DND-41 (cell line): ENCODE measurements around the gene SULF2.

ENCODE experiments used
- CTCF ChIP-seq: IDR thresholded peaks from 2 replicates; pipeline ENCODE4 v1.5.1; 2012; ENCODE audit warnings: borderline replicate concordance, low read length, moderate library complexity, mild to moderate bottlenecking; ENCODE audit not compliant: poor library complexity, severe bottlenecking; ENCODE audit errors: extremely low read depth
- EZH2 ChIP-seq: IDR thresholded peaks from 3 replicates; pipeline ENCODE4 v1.6.1; 2012; ENCODE audit warnings: borderline replicate concordance, low read depth, mild to moderate bottlenecking, moderate library complexity, low read length, inconsistent platforms; ENCODE audit not compliant: severe bottlenecking

- TF ChIP-seq CTCF (no peak), EZH2 (no peak)
Measured at GRCh38 chr20:47708140-47708807, 77.0 kb downstream of the SULF2 start.
